HepG2 (cell line): ENCODE measurements around the gene GSTA5. TPM values are rescaled to one million over a fixed set of nuclear protein-coding genes. Genes with fewer than 3 reads are reported as not detected.

Experiments used
- AGO1 ChIP-seq: fragments of 200-400 bp; formaldehyde crosslinking; IDR thresholded peaks from 2 replicates; pipeline ENCODE4 v1.6.1; 2017; ENCODE audit warnings: mild to moderate bottlenecking, low read depth, low read length, moderate library complexity; ENCODE audit not compliant: poor library complexity, severe bottlenecking
- CBX5 ChIP-seq: sonication (generic); formaldehyde crosslinking; IDR thresholded peaks from 2 replicates; pipeline ENCODE4 v1.4.0; 2020; ENCODE audit warnings: missing genetic modification reagents, borderline replicate concordance
- FOSL1 ChIP-seq: sonication (generic); formaldehyde crosslinking; IDR thresholded peaks from 2 replicates; pipeline ENCODE4 v1.9.0; 2021; ENCODE audit warnings: missing genetic modification reagents, borderline replicate concordance
- HCFC1 ChIP-seq: fragments of 150-350 bp; IDR thresholded peaks from 2 replicates; pipeline ENCODE4 v1.6.1; 2014; ENCODE audit warnings: low read depth, low read length
- HIC2 ChIP-seq: sonication (generic); formaldehyde crosslinking; IDR thresholded peaks from 2 replicates; pipeline ENCODE4 v1.9.0; 2022; ENCODE audit warnings: low read depth, missing genetic modification reagents
- IKZF5 ChIP-seq: IDR thresholded peaks from 2 replicates; pipeline ENCODE4 v1.6.1; 2018; ENCODE audit warnings: missing genetic modification reagents, mild to moderate bottlenecking, missing compliant biosample characterization
- KAT8 ChIP-seq: IDR thresholded peaks from 2 replicates; pipeline ENCODE4 v1.6.1; 2016; ENCODE audit warnings: missing genetic modification reagents, missing compliant biosample characterization
- MTA1 ChIP-seq: sonication (generic); formaldehyde crosslinking; IDR thresholded peaks from 2 replicates; pipeline ENCODE4 v1.4.0; 2020; ENCODE audit warnings: missing genetic modification reagents, mild to moderate bottlenecking, borderline replicate concordance
- NFKB2 ChIP-seq: sonication (generic); formaldehyde crosslinking; IDR thresholded peaks from 2 replicates; pipeline ENCODE4 v1.4.0; 2020; ENCODE audit warnings: missing genetic modification reagents, borderline replicate concordance
- PAWR ChIP-seq: sonication (generic); formaldehyde crosslinking; IDR thresholded peaks from 2 replicates; pipeline ENCODE4 v1.4.0; 2020; ENCODE audit warnings: missing genetic modification reagents, mild to moderate bottlenecking, borderline replicate concordance
- RARA ChIP-seq: IDR thresholded peaks from 2 replicates; pipeline ENCODE4 v1.6.1; 2016; ENCODE audit warnings: missing genetic modification reagents, missing compliant biosample characterization
- REST ChIP-seq, 2 experiments: IDR thresholded peaks; 2 replicates each; pipeline ENCODE4 v1.6.1; 2011 to 2012; ENCODE audit warnings: low read length in 2 of 2, borderline replicate concordance in 1 of 2, low read depth in 1 of 2, mild to moderate bottlenecking in 1 of 2, moderate library complexity in 1 of 2
- SAP130 ChIP-seq: IDR thresholded peaks from 2 replicates; pipeline ENCODE4 v1.6.1; 2016; ENCODE audit warnings: low read depth
- ZBTB43 ChIP-seq: sonication (generic); formaldehyde crosslinking; conservative IDR thresholded peaks from 2 replicates; pipeline ENCODE4 v1.4.0; 2020; ENCODE audit warnings: missing genetic modification reagents
- ZFP1 ChIP-seq: IDR thresholded peaks from 2 replicates; pipeline ENCODE4 v1.6.1; 2016
- ZNF33A ChIP-seq: sonication (generic); formaldehyde crosslinking; IDR thresholded peaks from 2 replicates; pipeline ENCODE4 v1.5.1; 2020; ENCODE audit warnings: missing genetic modification reagents, mild to moderate bottlenecking, moderate library complexity, borderline replicate concordance
- ZNF414 ChIP-seq: sonication (generic); formaldehyde crosslinking; IDR thresholded peaks from 2 replicates; pipeline ENCODE4 v1.5.0; 2020; ENCODE audit warnings: missing genetic modification reagents
- ZNF484 ChIP-seq: sonication (generic); formaldehyde crosslinking; IDR thresholded peaks from 2 replicates; pipeline ENCODE4 v1.5.1; 2020; ENCODE audit warnings: mild to moderate bottlenecking, low read depth, missing genetic modification reagents, borderline replicate concordance
- ZNF747 ChIP-seq: sonication (generic); formaldehyde crosslinking; IDR thresholded peaks from 2 replicates; pipeline ENCODE4 v1.8.1; 2023; ENCODE audit warnings: missing genetic modification reagents, mild to moderate bottlenecking, borderline replicate concordance
- ZNF776 ChIP-seq: sonication (generic); formaldehyde crosslinking; IDR thresholded peaks from 2 replicates; pipeline ENCODE4 v1.4.0; 2020; ENCODE audit warnings: mild to moderate bottlenecking, missing genetic modification reagents
- polyA plus RNA-seq, 8 experiments: library from polyadenylated mRNA; depleted of rRNA in 3 of 8; stranded (reverse) in 7 of 8; unstranded in 1 of 8; fragments of >200 nt; fragmentation: Illumina TruSeq in 4 of 8; extraction: Trizol in 4 of 8; gene quantifications; 2 replicates each; pipeline versions ENCODE4 v1.2.1 to v1.2.3, GENCODE V29; 2011 to 2016; ENCODE audit warnings: low read depth in 4 of 8, missing spikeins in 1 of 8, mixed read lengths in 1 of 8; ENCODE audit not compliant: insufficient read depth in 1 of 8
- total RNA-seq, 5 experiments: library from RNA; depleted of rRNA; stranded (reverse); fragments of >200 nt; fragmentation: Illumina TruSeq; extraction: Trizol; gene quantifications; 2 replicates each; pipeline ENCODE4 v1.2.3, GENCODE V29; 2016; ENCODE audit warnings: low read depth in 1 of 5

GSTA5 gene
- total and polyA plus RNA-seq, 2 of the 13 experiments (the other 11 are each of a cell fraction or from before 2014, with no cell fraction given) = not detected

GRCh38 chr6:52881996-52882841 is 41.6 kb upstream of the GSTA5 start (continued):
- TF ChIP-seq RARA (CRISPR knock-in tag) (no peak), NFKB2 (CRISPR knock-in tag) (peak; percentile 46; the same call in 1 of the 2 replicates), ZFP1 (no peak), ZNF776 (no peak), ZNF414 (CRISPR knock-in tag) (no peak), PAWR (CRISPR knock-in tag) (no peak), HIC2 (CRISPR knock-in tag) (no peak), IKZF5 (CRISPR knock-in tag) (peak; percentile 42; the same call in 1 of the 2 replicates), HCFC1 (no peak), ZNF33A (CRISPR knock-in tag) (no peak), SAP130 (CRISPR knock-in tag) (peak; percentile 48), ZBTB43 (CRISPR knock-in tag) (no peak), KAT8 (CRISPR knock-in tag) (0 out of 2 replicates have a peak, but pooled peaks have one; percentile 59), FOSL1 (no peak), ZNF747 (CRISPR knock-in tag) (no peak), REST (IDR thresholded peaks at IDR 0.05; ENCODE audit: borderline replicate concordance in 1 of 2, low read depth in 1 of 2, low read length in 2 of 2) (no peak), ZNF484 (CRISPR knock-in tag) (no peak), AGO1 (no peak), MTA1 (CRISPR knock-in tag) (no peak), CBX5 (CRISPR knock-in tag) (peak; percentile 34; the same call in 1 of the 2 replicates)
